ENCODE measurements around the gene ZNF438.
"Not testable (repeated sequence)": the region's sequence is repeated elsewhere in the genome, so short reads cannot be mapped to it uniquely, and the experiment has no call there.

The ZNF438 gene

GRCh38 chr10:30806850-30807249 lies 224.8 kb downstream of the ZNF438 start:
- no peak overlapping the region for H3K27ac Mint-ChIP-seq
- no peaks in the 10 kb centered on the region for H3K27me3 Mint-ChIP-seq
- H3K4me3 Mint-ChIP-seq, result no peak overlapping the region
- H3K36me3 Mint-ChIP-seq, result no peaks in the 10 kb centered on the region
- no peaks in the 10 kb centered on the region for H3K9me3 Mint-ChIP-seq
- peaks cover 14% of the 10 kb centered on the region for H3K4me1 Mint-ChIP-seq

DNA sequence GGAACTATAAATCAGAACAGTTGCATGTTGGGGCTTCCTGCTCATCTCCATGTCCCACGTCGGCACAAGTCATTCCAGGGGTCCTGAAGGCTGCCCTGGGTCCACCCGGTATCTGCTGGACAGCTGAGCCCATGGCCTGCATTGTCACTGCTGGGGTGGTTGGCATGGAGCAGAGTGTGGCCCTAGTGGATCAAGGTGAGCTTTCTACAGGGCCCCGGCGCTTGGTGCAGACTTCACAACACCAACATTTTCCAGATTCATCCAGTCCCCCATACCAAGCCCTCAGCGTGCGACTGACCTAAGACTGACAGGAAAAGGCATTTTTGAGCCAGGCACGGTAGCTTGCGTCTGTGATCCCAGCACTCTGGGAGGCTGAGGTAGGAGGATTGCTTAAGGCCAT lies 226.6 kb downstream of the ZNF438 start:
- no peak overlapping the region for H3K27ac Mint-ChIP-seq

GRCh38 chr10:30804478-30805055 lies 227.1 kb downstream of the ZNF438 start:
- no peak overlapping the region for H3K4me3 Mint-ChIP-seq
- no peaks in the 10 kb centered on the region for H3K27me3 Mint-ChIP-seq
- H3K9me3 Mint-ChIP-seq, result no peaks in the 10 kb centered on the region
- peaks cover 6% of the 10 kb centered on the region for H3K4me1 Mint-ChIP-seq
- no peak overlapping the region for H3K27ac Mint-ChIP-seq
- no peaks in the 10 kb centered on the region for H3K36me3 Mint-ChIP-seq

More for the DNA sequence above, 226.6 kb downstream of the ZNF438 start:
- H3K27me3 Mint-ChIP-seq, result no peaks in the 10 kb centered on the region
- H3K36me3 Mint-ChIP-seq, result no peaks in the 10 kb centered on the region
- peaks cover 6% of the 10 kb centered on the region for H3K4me1 Mint-ChIP-seq
- no peak overlapping the region for H3K4me3 Mint-ChIP-seq
- H3K9me3 Mint-ChIP-seq, result no peaks in the 10 kb centered on the region

- H3K4me1 Mint-ChIP-seq, result peaks cover 6% of the 10 kb centered on the region
- H3K4me3 Mint-ChIP-seq, result no peak overlapping the region
- H3K27ac Mint-ChIP-seq, result no peak overlapping the region
- H3K27me3 Mint-ChIP-seq, result no peaks in the 10 kb centered on the region
- H3K36me3 Mint-ChIP-seq, result no peaks in the 10 kb centered on the region
- H3K9me3 Mint-ChIP-seq, result no peaks in the 10 kb centered on the region
Observed at GRCh38 chr10:30803892-30804322, 227.8 kb downstream of the ZNF438 start.

DNA sequence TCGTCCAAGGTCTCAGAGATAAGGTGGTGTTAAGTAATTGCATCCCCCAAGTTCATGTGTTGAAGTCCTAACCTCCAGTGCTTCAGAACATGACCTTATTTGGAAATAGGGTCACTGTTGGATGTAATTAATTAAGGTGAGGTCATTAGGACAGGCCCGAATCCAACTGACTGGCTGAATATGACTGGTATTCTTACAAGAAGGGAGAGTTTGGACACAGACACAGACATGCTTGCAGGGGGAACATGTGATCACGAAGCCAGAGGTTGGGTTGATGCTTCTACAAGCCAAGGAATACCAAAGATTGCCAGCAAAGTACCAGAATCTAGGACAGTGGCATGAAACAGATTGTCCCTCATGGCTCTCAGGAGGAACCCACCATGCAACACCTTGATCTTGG lies 228.6 kb downstream of the ZNF438 start:
- H3K27me3 Mint-ChIP-seq, result no peaks in the 10 kb centered on the region

DNA sequence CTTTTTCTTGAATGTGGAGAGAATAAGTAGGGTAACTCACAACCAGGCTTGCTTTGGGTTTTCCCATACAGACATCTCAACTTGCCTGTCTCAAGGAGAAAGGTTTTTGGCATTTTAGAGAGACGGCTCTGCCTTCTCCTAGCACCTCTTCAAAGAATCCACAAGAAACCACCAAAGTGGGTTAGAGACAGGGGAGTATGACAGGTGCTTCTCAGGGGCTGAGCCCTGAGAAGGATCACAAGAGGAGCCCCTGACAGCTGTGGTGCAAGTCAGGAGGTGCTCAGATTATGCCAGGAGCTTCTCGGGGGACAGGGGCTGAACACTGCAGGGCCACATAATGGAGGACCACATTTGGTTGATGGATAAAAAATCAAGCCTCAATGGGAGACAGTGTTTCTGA lies 231.3 kb downstream of the ZNF438 start:
- Mint-ChIP-seq H3K27ac (no peak overlapping the region), H3K36me3 (no peaks in the 10 kb centered on the region), H3K4me3 (no peak overlapping the region), H3K27me3 (no peaks in the 10 kb centered on the region), H3K4me1 (peaks cover 6% of the 10 kb centered on the region), H3K9me3 (no peaks in the 10 kb centered on the region)

More for the DNA sequence above, 228.6 kb downstream of the ZNF438 start:
- peaks cover 6% of the 10 kb centered on the region for H3K4me1 Mint-ChIP-seq
- H3K36me3 Mint-ChIP-seq, result no peaks in the 10 kb centered on the region
- H3K4me3 Mint-ChIP-seq, result no peak overlapping the region
- H3K27ac Mint-ChIP-seq, result no peak overlapping the region
- H3K9me3 Mint-ChIP-seq, result no peaks in the 10 kb centered on the region

DNA sequence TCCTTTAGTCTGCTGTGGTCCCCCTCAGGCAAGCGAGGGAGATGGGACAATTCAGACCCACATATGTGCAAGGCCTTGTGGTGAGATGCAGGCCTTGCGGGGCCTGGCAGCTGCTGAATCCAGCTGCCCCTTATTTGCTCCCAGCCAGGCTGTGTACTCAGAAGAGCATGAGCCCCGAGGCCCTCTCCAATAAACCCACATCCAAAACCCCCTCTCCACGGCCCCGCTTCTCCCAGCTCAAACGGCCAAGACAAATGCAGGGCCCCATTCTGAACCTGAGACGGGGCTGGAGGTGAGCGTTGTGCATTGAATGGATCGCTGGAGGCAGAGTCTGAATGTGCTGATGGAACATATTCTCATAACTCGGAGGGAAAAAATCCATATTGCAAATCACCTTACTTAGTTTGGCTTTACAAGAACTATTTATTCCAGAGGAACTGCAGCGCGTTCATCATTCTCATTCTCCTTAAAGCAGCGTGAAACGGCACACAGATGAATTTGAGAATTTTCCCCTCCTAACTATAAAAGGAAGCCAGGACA lies 232.9 kb downstream of the ZNF438 start:
- H3K27me3 Mint-ChIP-seq, result no peaks in the 10 kb centered on the region
- no peak overlapping the region for H3K4me3 Mint-ChIP-seq
- H3K9me3 Mint-ChIP-seq, result no peaks in the 10 kb centered on the region
- no peak overlapping the region for H3K27ac Mint-ChIP-seq
- no peaks in the 10 kb centered on the region for H3K4me1 Mint-ChIP-seq
- no peaks in the 10 kb centered on the region for H3K36me3 Mint-ChIP-seq

DNA sequence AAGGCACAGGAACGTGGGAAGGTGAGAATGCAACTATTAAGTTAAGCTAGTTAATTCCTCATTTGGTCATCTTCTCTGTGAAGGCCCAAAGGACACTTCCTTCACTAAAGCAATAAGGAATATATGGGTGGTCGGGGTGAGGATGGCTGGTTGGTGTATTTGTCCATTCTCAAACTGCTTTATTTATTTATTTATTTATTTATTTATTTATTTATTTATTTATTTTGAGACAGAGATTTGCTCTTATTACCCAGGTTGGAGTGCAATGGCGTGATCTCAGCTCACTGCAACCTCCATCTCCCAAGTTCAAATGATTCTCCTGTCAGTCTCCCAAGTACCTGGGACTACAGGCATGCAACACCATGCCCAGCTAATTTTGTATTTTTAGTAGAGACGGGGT lies 236.6 kb downstream of the ZNF438 start:
- not testable (repeated sequence) for H3K27me3 Mint-ChIP-seq, H3K9me3 Mint-ChIP-seq, H3K4me3 Mint-ChIP-seq, H3K27ac Mint-ChIP-seq, H3K36me3 Mint-ChIP-seq
- H3K4me1 Mint-ChIP-seq, result peaks cover 25% of the 10 kb centered on the region
